Measurements from ENCODE around the gene IGSF5.
"Not testable (repeated sequence)": the region's sequence is repeated elsewhere in the genome, so short reads cannot be mapped to it uniquely, and the experiment has no call there.

Gene IGSF5

GRCh38 chr21:39739531-39739930, 5.5 kb upstream of the IGSF5 start:
- not testable (repeated sequence) for DNase-seq

- DNase-seq = not testable (repeated sequence)
Observed at GRCh38 chr21:39742561-39742960, 2.4 kb upstream of the IGSF5 start.

GRCh38 chr21:39745332-39745731, 349 bp downstream of the IGSF5 start:
- not testable (repeated sequence) for DNase-seq

- DNase-seq = no peak
Observed at GRCh38 chr21:39750670-39751069, 5.7 kb downstream of the IGSF5 start.

- no peak for DNase-seq
Observed at GRCh38 chr21:39754811-39755210, 9.8 kb downstream of the IGSF5 start.

- DNase-seq = no peak
Observed at GRCh38 chr21:39756285-39756684, 11.3 kb downstream of the IGSF5 start.

- no peak for DNase-seq
Observed at GRCh38 chr21:39763272-39763970, 18.4 kb downstream of the IGSF5 start.

- DNase-seq = no peak
Observed at GRCh38 chr21:39774227-39774626, 29.2 kb downstream of the IGSF5 start.

- no peak for DNase-seq
Observed at GRCh38 chr21:39775816-39776215, 30.8 kb downstream of the IGSF5 start.

- no peak for DNase-seq
Observed at GRCh38 chr21:39776589-39776988, 31.6 kb downstream of the IGSF5 start.

- no peak for DNase-seq
Observed at GRCh38 chr21:39781331-39781730, 36.3 kb downstream of the IGSF5 start.

- peak; percentile 66 to 67 for DNase-seq
Observed at GRCh38 chr21:39788383-39788782, 43.4 kb downstream of the IGSF5 start.

- no peak for DNase-seq
Observed at GRCh38 chr21:39796466-39796865, 51.5 kb downstream of the IGSF5 start.

- DNase-seq = peak; percentile 12 to 21
Observed at GRCh38 chr21:39799178-39799577, 54.2 kb downstream of the IGSF5 start.

- DNase-seq = no peak
Observed at GRCh38 chr21:39800311-39800710, 55.3 kb downstream of the IGSF5 start.

GRCh38 chr21:39802217-39802616, 57.2 kb downstream of the IGSF5 start:
- no peak for DNase-seq

- no peak for DNase-seq
Observed at GRCh38 chr21:39803393-39803792, 58.4 kb downstream of the IGSF5 start.

- no peak for DNase-seq
Observed at GRCh38 chr21:39804240-39804639, 59.3 kb downstream of the IGSF5 start.

- DNase-seq = no peak
Observed at GRCh38 chr21:39805983-39806382, 61.0 kb downstream of the IGSF5 start.

GRCh38 chr21:39807738-39808137, 62.8 kb downstream of the IGSF5 start:
- DNase-seq = no peak

GRCh38 chr21:39809936-39810335, 65.0 kb downstream of the IGSF5 start:
- no peak for DNase-seq

GRCh38 chr21:39812983-39813382, 68.0 kb downstream of the IGSF5 start:
- DNase-seq = no peak

GRCh38 chr21:39818557-39818956, 73.6 kb downstream of the IGSF5 start:
- DNase-seq = no peak

GRCh38 chr21:39822042-39822441, 77.1 kb downstream of the IGSF5 start:
- DNase-seq = no peak

- DNase-seq = no peak
Observed at GRCh38 chr21:39825250-39825649, 80.3 kb downstream of the IGSF5 start.
